CD4-positive, alpha-beta T cell treated with Interleukin-1 beta for 1 hour (primary cell): ENCODE data around the gene DOK1.
"Not testable (repeated sequence)": the region's sequence is repeated elsewhere in the genome, so short reads cannot be mapped to it uniquely, and the experiment has no call there.

Experiments used
- DNase-seq, 2 donors: peaks; one replicate each; pipeline ENCODE4 v3.0.0-alpha.2; 2020 to 2022

The DOK1 gene

GRCh38 chr2:74548900-74549826 is 5.4 kb upstream of the DOK1 start:
- DNase-seq = no peak

- no peak for DNase-seq
Observed at GRCh38 chr2:74550231-74550630, 4.3 kb upstream of the DOK1 start.

GRCh38 chr2:74551530-74551929 is 3.0 kb upstream of the DOK1 start:
- DNase-seq = no peak

- DNase-seq = no peak
Observed at GRCh38 chr2:74551942-74552913, 2.3 kb upstream of the DOK1 start.

- no peak for DNase-seq
Observed at GRCh38 chr2:74552914-74553811, 1.4 kb upstream of the DOK1 start.

GRCh38 chr2:74554820-74555531 is 456 bp downstream of the DOK1 start:
- DNase-seq = peak; percentile 38 to 41

GRCh38 chr2:74555610-74556103 is 1.1 kb downstream of the DOK1 start:
- no peak for DNase-seq

- no peak for DNase-seq
Observed at GRCh38 chr2:74556159-74556558, 1.6 kb downstream of the DOK1 start.

- DNase-seq = no peak
Observed at GRCh38 chr2:74556831-74557370, 2.4 kb downstream of the DOK1 start.

- DNase-seq = no peak
Observed at GRCh38 chr2:74558284-74559230, 4.0 kb downstream of the DOK1 start.

GRCh38 chr2:74559912-74560311 is 5.4 kb downstream of the DOK1 start:
- DNase-seq = no peak

- DNase-seq = no peak
Observed at GRCh38 chr2:74560591-74560990, 6.1 kb downstream of the DOK1 start.

- DNase-seq = not testable (repeated sequence)
Observed at GRCh38 chr2:74561022-74561421, 6.5 kb downstream of the DOK1 start.

- no peak for DNase-seq
Observed at GRCh38 chr2:74562126-74562775, 7.7 kb downstream of the DOK1 start.

GRCh38 chr2:74564222-74564621 is 9.7 kb downstream of the DOK1 start:
- no peak for DNase-seq

GRCh38 chr2:74566076-74566753 is 11.7 kb downstream of the DOK1 start:
- DNase-seq = no peak

GRCh38 chr2:74566754-74567085 is 12.2 kb downstream of the DOK1 start:
- no peak for DNase-seq

- DNase-seq = no peak
Observed at GRCh38 chr2:74567881-74568280, 13.4 kb downstream of the DOK1 start.

- no peak for DNase-seq
Observed at GRCh38 chr2:74569686-74570085, 15.2 kb downstream of the DOK1 start.
